Measurements from ENCODE around the gene AAK1. TPM values are rescaled to one million over a fixed set of nuclear protein-coding genes. Genes with fewer than 3 reads are reported as not detected.
A peak's percentile ranks its signal among the peaks of the same experiment; 100 is the strongest.

Gene AAK1
- total and polyA plus RNA-seq, 2 experiments from 2014 or later, result 39.0 to 52.4 TPM

DNA sequence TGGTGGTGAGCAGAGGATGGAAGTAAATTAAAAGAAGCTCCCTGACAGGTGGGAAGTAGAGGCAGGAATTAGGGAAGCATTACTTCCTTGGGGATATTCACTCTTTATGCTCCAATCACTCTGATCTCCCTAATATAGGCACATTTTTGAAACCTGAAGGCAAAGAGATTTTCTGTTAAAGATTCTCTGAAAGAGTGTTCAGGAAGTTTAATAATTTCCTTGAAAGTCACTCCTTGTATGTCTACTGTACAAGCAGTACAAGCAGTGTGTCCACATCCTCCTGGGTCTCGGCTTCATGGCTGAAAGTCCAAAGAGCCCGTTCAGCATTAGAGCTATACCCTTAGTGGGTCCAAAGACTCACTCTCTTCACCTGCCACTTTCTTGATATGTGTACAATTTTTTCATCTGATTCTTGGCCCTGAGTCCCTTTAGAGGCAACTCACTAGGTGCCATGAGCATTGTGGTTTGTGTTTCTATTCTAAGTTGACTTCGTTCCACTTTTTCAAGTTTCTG, 60.2 kb downstream of the AAK1 start:
- no peaks in the 10 kb centered on the region for H3K36me3 ChIP-seq (ENCODE audit: insufficient read depth)
- H3K9me2 ChIP-seq (ENCODE audit: insufficient read depth), result peaks cover 6% of the 10 kb centered on the region; the same call in 1 of the 2 replicates
- peaks cover 40% of the 10 kb centered on the region for H3K4me1 Mint-ChIP-seq
- no peak overlapping the region for H3K4me2 ChIP-seq
- H3F3A ChIP-seq (replicated peaks; ENCODE audit: low read depth), result no peaks in the 10 kb centered on the region
- ATAC-seq, result no peak
- H3K27me3 Mint-ChIP-seq (ENCODE audit: insufficient read depth, low read depth, poor library complexity), result peaks cover 2% of the 10 kb centered on the region
- TF ChIP-seq POLR2AphosphoS5 (IDR thresholded peaks at IDR 0.05; ENCODE audit: low read depth) (no peak), EZH2phosphoT487 (IDR thresholded peaks at IDR 0.05; ENCODE audit: unreplicated experiment) (no peak), NANOG (IDR thresholded peaks at IDR 0.05; ENCODE audit: borderline replicate concordance) (no peak), CREB1 (CRISPR knock-in tag; IDR thresholded peaks at IDR 0.05; ENCODE audit: low read depth) (no peak), ZNF331 (CRISPR knock-in tag; IDR thresholded peaks at IDR 0.05; ENCODE audit: low read depth) (no peak), ZNF114 (CRISPR knock-in tag; IDR thresholded peaks at IDR 0.05) (no peak), STAT1 (IDR thresholded peaks at IDR 0.05; ENCODE audit: unreplicated experiment) (no peak), JUNB (IDR thresholded peaks at IDR 0.05; ENCODE audit: unreplicated experiment) (no peak), EZH2 (IDR thresholded peaks at IDR 0.05; ENCODE audit: low read depth, unreplicated experiment) (no peak)
- TF ChIP-seq, protein P1, sequence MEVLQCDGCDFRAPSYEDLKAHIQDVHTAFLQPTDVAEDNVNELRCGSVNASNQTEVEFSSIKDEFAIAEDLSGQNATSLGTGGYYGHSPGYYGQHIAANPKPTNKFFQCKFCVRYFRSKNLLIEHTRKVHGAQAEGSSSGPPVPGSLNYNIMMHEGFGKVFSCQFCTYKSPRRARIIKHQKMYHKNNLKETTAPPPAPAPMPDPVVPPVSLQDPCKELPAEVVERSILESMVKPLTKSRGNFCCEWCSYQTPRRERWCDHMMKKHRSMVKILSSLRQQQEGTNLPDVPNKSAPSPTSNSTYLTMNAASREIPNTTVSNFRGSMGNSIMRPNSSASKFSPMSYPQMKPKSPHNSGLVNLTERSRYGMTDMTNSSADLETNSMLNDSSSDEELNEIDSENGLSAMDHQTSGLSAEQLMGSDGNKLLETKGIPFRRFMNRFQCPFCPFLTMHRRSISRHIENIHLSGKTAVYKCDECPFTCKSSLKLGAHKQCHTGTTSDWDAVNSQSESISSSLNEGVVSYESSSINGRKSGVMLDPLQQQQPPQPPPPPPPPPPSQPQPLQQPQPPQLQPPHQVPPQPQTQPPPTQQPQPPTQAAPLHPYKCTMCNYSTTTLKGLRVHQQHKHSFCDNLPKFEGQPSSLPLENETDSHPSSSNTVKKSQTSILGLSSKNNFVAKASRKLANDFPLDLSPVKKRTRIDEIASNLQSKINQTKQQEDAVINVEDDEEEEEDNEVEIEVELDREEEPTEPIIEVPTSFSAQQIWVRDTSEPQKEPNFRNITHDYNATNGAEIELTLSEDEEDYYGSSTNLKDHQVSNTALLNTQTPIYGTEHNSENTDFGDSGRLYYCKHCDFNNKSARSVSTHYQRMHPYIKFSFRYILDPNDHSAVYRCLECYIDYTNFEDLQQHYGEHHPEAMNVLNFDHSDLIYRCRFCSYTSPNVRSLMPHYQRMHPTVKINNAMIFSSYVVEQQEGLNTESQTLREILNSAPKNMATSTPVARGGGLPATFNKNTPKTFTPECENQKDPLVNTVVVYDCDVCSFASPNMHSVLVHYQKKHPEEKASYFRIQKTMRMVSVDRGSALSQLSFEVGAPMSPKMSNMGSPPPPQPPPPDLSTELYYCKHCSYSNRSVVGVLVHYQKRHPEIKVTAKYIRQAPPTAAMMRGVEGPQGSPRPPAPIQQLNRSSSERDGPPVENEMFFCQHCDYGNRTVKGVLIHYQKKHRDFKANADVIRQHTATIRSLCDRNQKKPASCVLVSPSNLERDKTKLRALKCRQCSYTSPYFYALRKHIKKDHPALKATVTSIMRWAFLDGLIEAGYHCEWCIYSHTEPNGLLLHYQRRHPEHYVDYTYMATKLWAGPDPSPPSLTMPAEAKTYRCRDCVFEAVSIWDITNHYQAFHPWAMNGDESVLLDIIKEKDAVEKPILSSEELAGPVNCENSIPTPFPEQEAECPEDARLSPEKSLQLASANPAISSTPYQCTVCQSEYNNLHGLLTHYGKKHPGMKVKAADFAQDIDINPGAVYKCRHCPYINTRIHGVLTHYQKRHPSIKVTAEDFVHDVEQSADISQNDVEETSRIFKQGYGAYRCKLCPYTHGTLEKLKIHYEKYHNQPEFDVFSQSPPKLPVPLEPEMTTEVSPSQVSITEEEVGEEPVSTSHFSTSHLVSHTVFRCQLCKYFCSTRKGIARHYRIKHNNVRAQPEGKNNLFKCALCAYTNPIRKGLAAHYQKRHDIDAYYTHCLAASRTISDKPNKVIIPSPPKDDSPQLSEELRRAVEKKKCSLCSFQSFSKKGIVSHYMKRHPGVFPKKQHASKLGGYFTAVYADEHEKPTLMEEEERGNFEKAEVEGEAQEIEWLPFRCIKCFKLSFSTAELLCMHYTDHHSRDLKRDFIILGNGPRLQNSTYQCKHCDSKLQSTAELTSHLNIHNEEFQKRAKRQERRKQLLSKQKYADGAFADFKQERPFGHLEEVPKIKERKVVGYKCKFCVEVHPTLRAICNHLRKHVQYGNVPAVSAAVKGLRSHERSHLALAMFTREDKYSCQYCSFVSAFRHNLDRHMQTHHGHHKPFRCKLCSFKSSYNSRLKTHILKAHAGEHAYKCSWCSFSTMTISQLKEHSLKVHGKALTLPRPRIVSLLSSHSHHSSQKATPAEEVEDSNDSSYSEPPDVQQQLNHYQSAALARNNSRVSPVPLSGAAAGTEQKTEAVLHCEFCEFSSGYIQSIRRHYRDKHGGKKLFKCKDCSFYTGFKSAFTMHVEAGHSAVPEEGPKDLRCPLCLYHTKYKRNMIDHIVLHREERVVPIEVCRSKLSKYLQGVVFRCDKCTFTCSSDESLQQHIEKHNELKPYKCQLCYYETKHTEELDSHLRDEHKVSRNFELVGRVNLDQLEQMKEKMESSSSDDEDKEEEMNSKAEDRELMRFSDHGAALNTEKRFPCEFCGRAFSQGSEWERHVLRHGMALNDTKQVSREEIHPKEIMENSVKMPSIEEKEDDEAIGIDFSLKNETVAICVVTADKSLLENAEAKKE (CRISPR knock-in tag; IDR thresholded peaks at IDR 0.05), result no peak
- TF ChIP-seq, protein P2, sequence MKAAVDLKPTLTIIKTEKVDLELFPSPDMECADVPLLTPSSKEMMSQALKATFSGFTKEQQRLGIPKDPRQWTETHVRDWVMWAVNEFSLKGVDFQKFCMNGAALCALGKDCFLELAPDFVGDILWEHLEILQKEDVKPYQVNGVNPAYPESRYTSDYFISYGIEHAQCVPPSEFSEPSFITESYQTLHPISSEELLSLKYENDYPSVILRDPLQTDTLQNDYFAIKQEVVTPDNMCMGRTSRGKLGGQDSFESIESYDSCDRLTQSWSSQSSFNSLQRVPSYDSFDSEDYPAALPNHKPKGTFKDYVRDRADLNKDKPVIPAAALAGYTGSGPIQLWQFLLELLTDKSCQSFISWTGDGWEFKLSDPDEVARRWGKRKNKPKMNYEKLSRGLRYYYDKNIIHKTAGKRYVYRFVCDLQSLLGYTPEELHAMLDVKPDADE (IDR thresholded peaks at IDR 0.05), result no peak
- TF ChIP-seq, protein P3, sequence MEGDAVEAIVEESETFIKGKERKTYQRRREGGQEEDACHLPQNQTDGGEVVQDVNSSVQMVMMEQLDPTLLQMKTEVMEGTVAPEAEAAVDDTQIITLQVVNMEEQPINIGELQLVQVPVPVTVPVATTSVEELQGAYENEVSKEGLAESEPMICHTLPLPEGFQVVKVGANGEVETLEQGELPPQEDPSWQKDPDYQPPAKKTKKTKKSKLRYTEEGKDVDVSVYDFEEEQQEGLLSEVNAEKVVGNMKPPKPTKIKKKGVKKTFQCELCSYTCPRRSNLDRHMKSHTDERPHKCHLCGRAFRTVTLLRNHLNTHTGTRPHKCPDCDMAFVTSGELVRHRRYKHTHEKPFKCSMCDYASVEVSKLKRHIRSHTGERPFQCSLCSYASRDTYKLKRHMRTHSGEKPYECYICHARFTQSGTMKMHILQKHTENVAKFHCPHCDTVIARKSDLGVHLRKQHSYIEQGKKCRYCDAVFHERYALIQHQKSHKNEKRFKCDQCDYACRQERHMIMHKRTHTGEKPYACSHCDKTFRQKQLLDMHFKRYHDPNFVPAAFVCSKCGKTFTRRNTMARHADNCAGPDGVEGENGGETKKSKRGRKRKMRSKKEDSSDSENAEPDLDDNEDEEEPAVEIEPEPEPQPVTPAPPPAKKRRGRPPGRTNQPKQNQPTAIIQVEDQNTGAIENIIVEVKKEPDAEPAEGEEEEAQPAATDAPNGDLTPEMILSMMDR (conservative IDR thresholded peaks at IDR 0.05; ENCODE audit: low read depth in 2 of 2), result no peak
- TF ChIP-seq, protein P4, sequence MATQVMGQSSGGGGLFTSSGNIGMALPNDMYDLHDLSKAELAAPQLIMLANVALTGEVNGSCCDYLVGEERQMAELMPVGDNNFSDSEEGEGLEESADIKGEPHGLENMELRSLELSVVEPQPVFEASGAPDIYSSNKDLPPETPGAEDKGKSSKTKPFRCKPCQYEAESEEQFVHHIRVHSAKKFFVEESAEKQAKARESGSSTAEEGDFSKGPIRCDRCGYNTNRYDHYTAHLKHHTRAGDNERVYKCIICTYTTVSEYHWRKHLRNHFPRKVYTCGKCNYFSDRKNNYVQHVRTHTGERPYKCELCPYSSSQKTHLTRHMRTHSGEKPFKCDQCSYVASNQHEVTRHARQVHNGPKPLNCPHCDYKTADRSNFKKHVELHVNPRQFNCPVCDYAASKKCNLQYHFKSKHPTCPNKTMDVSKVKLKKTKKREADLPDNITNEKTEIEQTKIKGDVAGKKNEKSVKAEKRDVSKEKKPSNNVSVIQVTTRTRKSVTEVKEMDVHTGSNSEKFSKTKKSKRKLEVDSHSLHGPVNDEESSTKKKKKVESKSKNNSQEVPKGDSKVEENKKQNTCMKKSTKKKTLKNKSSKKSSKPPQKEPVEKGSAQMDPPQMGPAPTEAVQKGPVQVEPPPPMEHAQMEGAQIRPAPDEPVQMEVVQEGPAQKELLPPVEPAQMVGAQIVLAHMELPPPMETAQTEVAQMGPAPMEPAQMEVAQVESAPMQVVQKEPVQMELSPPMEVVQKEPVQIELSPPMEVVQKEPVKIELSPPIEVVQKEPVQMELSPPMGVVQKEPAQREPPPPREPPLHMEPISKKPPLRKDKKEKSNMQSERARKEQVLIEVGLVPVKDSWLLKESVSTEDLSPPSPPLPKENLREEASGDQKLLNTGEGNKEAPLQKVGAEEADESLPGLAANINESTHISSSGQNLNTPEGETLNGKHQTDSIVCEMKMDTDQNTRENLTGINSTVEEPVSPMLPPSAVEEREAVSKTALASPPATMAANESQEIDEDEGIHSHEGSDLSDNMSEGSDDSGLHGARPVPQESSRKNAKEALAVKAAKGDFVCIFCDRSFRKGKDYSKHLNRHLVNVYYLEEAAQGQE (IDR thresholded peaks at IDR 0.05; ENCODE audit: unreplicated experiment), result no peak
- no peak overlapping the region for H3K27ac Mint-ChIP-seq
- H3K36me3 Mint-ChIP-seq (ENCODE audit: low read depth), result no peaks in the 10 kb centered on the region
- H3K9me3 Mint-ChIP-seq, result no peaks in the 10 kb centered on the region
- H2AFZ ChIP-seq, result no peak overlapping the region
- no peaks in the 10 kb centered on the region; the same call in 1 of the 2 replicates for H4K20me1 ChIP-seq (replicated peaks; ENCODE audit: insufficient read depth)
- no peaks in the 10 kb centered on the region for H3K27me3 ChIP-seq (ENCODE audit: insufficient read depth)
- no peak for DNase-seq (ENCODE audit: low spot score)
- peak overlapping the region; percentile 14; the same call in 1 of the 2 replicates for H3K27ac ChIP-seq (ENCODE audit: low read depth)
- no peak overlapping the region for H3K4me3 ChIP-seq
- H3K4me3 Mint-ChIP-seq, result no peak overlapping the region
- peaks cover 39% of the 10 kb centered on the region for H3K79me2 ChIP-seq (replicated peaks; ENCODE audit: insufficient read depth)
- H3K4me1 ChIP-seq (ENCODE audit: insufficient read depth), result peaks cover 23% of the 10 kb centered on the region

Data from GM23338 (cell line).